A549 treated with ZK216348 at 1 μM for 4 hours (cell line): Measurements from ENCODE around the gene AARS2. TPM values are rescaled to one million over a fixed set of nuclear protein-coding genes. Genes with fewer than 3 reads are reported as not detected.

ENCODE experiments used
- total RNA-seq: library from RNA; stranded (reverse); fragments of 200-300 nt; extraction: Qiagen RNA extraction; gene quantifications from 5 replicates; pipeline ENCODE4 v1.2.3, GENCODE V29; 2022; ENCODE audit warnings: low read depth

AARS2 gene
- 3.8 to 8.2 TPM (median 7.4 TPM) in 5 replicates for total RNA-seq

DNA sequence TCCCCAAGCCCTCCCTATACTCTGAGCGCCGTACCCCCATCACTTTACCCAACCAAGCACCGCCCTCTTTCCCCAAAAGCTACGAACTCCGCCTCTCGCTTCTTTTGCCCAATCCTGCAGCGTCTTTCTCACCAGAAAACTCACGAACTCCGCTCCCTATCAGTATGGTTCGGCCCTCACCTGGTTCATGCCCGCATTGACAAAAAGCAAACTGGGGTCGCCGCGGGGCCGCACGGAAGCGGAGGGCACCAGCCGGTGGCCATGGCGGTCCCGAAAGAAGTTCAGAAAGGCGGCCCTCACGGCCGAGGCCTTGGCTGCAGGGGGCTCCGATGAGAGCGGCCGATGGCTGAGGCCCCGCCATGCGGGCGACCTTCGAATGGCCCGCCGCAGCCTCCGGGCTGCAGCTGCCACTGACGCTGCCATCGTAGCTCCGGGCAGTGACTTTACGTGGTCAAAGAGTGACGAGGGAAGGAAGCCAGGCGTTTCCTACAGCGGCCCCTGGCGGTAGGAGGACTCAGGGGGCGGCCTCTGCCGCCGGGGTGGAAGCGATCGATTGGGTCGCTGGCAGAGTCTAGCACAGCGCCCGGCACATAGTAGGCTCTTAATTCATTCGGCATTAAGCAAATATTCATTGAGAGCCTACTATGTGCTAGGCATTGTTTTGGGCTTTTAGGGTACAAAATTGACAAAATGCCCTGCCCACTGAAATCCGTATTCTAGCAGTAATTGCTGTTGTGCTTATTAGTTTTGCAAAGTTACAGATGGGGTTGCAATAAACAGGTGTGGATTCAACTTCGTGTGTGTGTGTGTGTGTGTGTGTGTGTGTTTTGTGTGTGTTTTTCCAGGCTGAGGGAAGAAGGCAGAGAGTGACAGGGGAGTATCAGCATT is at the start of gene AARS2:
TSS of gene AARS2 (minus strand) at position 447 of the 888 bp plus-strand sequence. CDS start at position 423, 24 bp downstream.

DNA sequence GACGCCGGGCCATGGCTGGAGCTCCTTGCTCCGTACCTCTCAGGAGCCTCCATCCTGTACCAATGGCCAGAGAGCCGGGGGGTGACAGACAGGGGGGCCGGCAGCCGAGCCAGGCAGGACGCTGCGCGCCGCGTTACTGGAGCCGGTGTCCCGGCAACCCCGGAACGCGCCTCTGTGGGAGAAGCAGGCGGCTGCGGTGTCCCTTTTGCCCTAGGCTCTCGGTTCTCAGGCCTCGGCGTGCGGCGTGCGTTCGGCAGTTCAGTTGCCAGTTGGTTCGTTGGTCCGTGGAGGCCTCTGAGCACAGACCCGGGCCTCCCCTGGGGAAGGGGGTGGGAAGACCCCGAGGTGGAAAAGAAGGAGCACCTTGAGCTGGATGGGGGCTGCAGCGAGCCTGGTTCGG is 29.3 kb upstream of the AARS2 start, which contains the start of gene SPATS1:
TSS of gene SPATS1 (plus strand) at position 162 of the 400 bp plus-strand sequence. CDS start 446 bp downstream, outside the sequence.

DNA sequence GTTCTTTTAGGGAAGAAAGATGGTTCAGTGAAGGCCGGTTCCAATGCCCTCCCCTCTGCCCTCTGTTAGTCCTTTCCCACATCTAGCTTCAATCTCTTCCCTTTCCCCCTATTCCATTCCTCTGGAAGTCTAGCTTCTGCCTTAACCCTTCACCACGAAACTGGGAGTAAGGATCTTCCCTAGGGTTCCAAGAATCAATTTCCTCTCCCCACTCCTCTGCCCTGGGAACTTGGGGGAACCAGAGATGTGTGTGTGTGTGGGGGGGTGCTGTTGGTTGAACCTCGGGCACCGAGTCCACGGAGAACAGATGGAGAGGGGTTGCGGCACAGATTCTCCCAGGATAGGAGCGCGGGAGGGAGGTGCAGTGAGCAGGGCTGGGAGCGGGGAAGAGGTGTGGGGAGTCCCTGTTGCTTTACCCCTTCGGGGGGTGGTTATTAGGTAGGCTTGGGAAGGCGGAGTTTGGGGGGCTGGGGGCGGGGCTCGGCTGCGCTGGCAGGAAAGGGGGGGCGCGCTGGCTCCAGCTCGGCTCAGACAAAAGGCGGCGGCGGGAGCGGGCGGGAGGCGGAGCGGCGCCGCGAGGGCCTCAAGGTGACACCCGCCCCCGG is 43.1 kb downstream of the AARS2 start, which contains the start of gene TMEM151B:
TSS of gene TMEM151B (plus strand) at position 530 of the 605 bp plus-strand sequence. CDS start 293 bp downstream, outside the sequence.

DNA sequence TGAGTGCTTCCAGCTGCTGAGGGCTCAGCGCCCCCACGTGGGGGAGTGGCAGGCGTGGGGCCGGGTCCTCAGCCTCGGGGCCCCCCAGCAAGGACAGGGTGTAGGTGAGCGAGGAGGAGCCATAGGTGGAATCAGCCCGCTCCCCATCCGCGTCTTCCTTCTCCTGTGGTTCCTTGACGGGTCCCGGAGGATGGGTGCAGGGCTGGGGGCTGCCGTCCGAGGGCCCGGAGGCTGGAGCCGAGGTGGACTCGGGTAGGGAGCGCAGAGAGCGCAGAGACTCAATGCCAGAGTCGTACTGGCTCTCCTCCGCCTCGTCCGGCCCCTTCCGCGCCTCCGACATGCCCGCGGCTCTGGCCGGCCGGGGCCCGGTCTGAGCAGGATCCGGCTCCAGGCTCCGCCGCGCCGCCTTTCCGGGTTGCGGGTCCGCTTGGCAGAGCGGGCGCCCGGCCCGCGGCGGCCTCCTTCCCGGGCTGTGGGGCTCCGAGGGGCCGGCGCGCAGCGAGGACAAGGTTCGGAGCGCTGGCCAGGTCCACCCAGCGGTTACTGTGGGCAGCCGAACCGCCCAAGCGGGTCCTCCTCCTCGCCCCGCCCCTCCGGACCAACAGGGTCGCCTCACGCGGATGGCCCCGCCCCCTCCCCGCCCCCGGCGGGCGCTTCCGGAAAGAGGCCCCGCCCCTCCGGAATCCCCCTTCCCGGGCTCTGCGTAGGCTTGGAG is 48.0 kb downstream of the AARS2 start, which contains the start of gene NFKBIE:
TSS of gene NFKBIE (minus strand) at position 545 of the 715 bp plus-strand sequence. CDS start at position 340, 205 bp downstream.

DNA sequence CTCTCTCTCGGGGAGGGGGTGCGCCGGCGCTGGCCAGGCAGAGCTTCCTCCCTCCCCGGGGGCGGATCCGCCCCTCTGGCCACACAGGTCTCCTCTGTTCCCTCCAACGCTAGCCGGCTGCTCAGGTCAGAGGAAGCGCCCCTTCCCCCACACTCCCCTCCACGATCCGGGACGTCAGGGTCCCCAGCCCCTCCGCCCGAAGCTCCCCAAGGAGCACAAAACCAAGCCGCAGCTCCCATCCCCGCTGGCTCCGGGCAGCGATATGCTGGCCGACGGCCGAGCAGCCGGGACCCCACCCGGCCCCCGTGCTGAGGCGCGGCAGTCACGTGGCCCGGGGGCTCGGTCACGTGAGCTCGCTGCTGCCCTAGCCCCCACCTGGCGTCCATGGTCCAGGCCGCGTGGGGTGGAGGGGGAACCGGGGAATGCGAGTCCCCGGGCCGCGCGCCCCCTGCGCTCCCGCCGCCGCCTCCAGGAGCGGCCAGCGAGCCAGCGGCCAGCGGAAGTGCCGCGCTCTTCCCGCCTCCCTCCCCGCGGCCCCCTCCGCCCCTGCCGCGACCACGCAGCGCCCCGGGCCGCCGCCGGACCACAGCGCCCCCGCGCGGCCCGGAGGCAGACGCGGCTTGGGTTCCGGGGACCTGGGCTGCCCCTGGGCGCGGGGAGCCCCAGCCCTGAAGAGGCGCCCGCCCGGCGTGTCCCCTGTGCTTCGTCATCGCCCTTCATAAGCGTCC is 56.0 kb downstream of the AARS2 start, which contains the start of gene SLC35B2:
TSS of gene SLC35B2 (minus strand) at position 504 of the 728 bp plus-strand sequence. CDS start at position 386, 118 bp downstream.

Other genes starting within 250 kb of the AARS2 start
- gene MRPL14, start 185.9 kb downstream of the AARS2 start, total RNA-seq = 54.6 to 77.9 TPM (median 66.5 TPM) in 5 replicates
- 9.7 to 20.1 TPM (median 16.0 TPM) in 5 replicates for gene TMEM63B, start 185.8 kb downstream of the AARS2 start, total RNA-seq
- gene CAPN11, start 154.5 kb downstream of the AARS2 start, total RNA-seq = not detected in 5 replicates
- gene MYMX, start 96.4 kb downstream of the AARS2 start, total RNA-seq = not detected in 5 replicates
- gene SLC29A1, start 89.8 kb downstream of the AARS2 start, total RNA-seq = 37.0 to 58.9 TPM (median 57.3 TPM) in 5 replicates
- 1,146 to 1,419 TPM (median 1,243 TPM) in 5 replicates for gene HSP90AB1, start 66.2 kb downstream of the AARS2 start, total RNA-seq
- gene SLC35B2, start 55.8 kb downstream of the AARS2 start, total RNA-seq = 45.6 to 69.6 TPM (median 65.1 TPM) in 5 replicates
- 8.2 to 12.2 TPM (median 9.3 TPM) in 5 replicates for gene NFKBIE, start 47.8 kb downstream of the AARS2 start, total RNA-seq
- 0.02 to 0.13 TPM (median 0.05 TPM) in 4 of 5 replicates, not detected in the other for gene TMEM151B, start 42.9 kb downstream of the AARS2 start, total RNA-seq
- not detected in 5 replicates for gene SPATS1, start 29.3 kb upstream of the AARS2 start, total RNA-seq
- gene CDC5L, start 74.4 kb upstream of the AARS2 start, total RNA-seq = 11.8 to 19.6 TPM (median 12.5 TPM) in 5 replicates